Measurements from ENCODE around the gene CTXN2. TPM values are rescaled to one million over a fixed set of nuclear protein-coding genes. Genes with fewer than 3 reads are reported as not detected.

Gene CTXN2
- total RNA-seq, 1 experiment from 2014 or later, result 0.07 TPM

GRCh38 chr15:48186271-48186670, 5.2 kb upstream of the CTXN2 start:
- Mint-ChIP-seq H3K36me3 (no peaks in the 10 kb centered on the region), H3K27ac (no peak overlapping the region), H3K9me3 (peaks cover 10% of the 10 kb centered on the region; the same call in 1 of the 2 replicates), H3K27me3 (ENCODE audit: low read depth) (peaks cover 4% of the 10 kb centered on the region), H3K4me1 (peaks cover 6% of the 10 kb centered on the region), H3K4me3 (no peak overlapping the region)
- no peak for DNase-seq (ENCODE audit: low spot score)
- ATAC-seq, result no peak
- POLR2A ChIA-PET, result no interaction called here
- no peak for TF ChIP-seq FOXJ3 (CRISPR knock-in tag; IDR thresholded peaks at IDR 0.05; ENCODE audit: borderline replicate concordance)
- TF ChIP-seq ZNF671 (CRISPR knock-in tag; IDR thresholded peaks at IDR 0.05), result no peak
- no peak for TF ChIP-seq SMAD3 (CRISPR knock-in tag; IDR thresholded peaks at IDR 0.05; ENCODE audit: borderline replicate concordance)
- TF ChIP-seq E2F1 (CRISPR knock-in tag; IDR thresholded peaks at IDR 0.05), result no peak
- no peak for TF ChIP-seq USF2 (CRISPR knock-in tag; IDR thresholded peaks at IDR 0.05)
- TF ChIP-seq ZBTB43 (CRISPR knock-in tag; IDR thresholded peaks at IDR 0.05), result no peak
- TF ChIP-seq CREB1 (CRISPR knock-in tag; IDR thresholded peaks at IDR 0.05), result no peak
- no peak for TF ChIP-seq RORB (CRISPR knock-in tag; IDR thresholded peaks at IDR 0.05)
- CTCF ChIA-PET, result no interaction called here

- Mint-ChIP-seq H3K4me3 (peak overlapping the region; percentile 86), H3K27me3 (ENCODE audit: low read depth) (peaks cover 36% of the 10 kb centered on the region), H3K36me3 (no peaks in the 10 kb centered on the region), H3K9me3 (no peaks in the 10 kb centered on the region), H3K4me1 (peaks cover 16% of the 10 kb centered on the region), H3K27ac (no peak overlapping the region)
- POLR2A ChIA-PET, result interaction anchor here (1.1 kb wide), 1 partner anchor 13 kb away, joined by 4 read pairs; the partner anchor contains the start of gene MYEF2
- peak; percentile 96 for DNase-seq (ENCODE audit: low spot score)
- CTCF ChIA-PET, result interaction anchor here (0.7 kb wide), 1 partner anchor 13 kb away, joined by 3 read pairs; the partner anchor contains the start of gene MYEF2
- ATAC-seq, result peak; percentile 92
- TF ChIP-seq TCF7 (CRISPR knock-in tag; IDR thresholded peaks at IDR 0.05; ENCODE audit: low read depth), result 0 out of 2 replicates have a peak, but pooled peaks have one; percentile 75
- TF ChIP-seq ZNF317 (CRISPR knock-in tag; IDR thresholded peaks at IDR 0.05; ENCODE audit: borderline replicate concordance, low read depth), result 0 out of 2 replicates have a peak, but pooled peaks have one; percentile 14
- peak; percentile 90 for TF ChIP-seq JUN (CRISPR knock-in tag; IDR thresholded peaks at IDR 0.05)
- TF ChIP-seq ZBTB21 (CRISPR knock-in tag; IDR thresholded peaks at IDR 0.05; ENCODE audit: borderline replicate concordance), result 0 out of 2 replicates have a peak, but pooled peaks have one; percentile 59
- no peak for TF ChIP-seq ZNF425 (CRISPR knock-in tag; conservative IDR thresholded peaks at IDR 0.05)
- TF ChIP-seq E2F5 (CRISPR knock-in tag; IDR thresholded peaks at IDR 0.05), result 0 out of 2 replicates have a peak, but pooled peaks have one; percentile 46
- TF ChIP-seq TEAD4 (CRISPR knock-in tag; IDR thresholded peaks at IDR 0.05), result peak; percentile 84; the same call in 1 of the 2 replicates
- peak; percentile 77; the same call in 1 of the 2 replicates for TF ChIP-seq ZNF219 (CRISPR knock-in tag; IDR thresholded peaks at IDR 0.05; ENCODE audit: borderline replicate concordance)
- peak; percentile 78; the same call in 1 of the 2 replicates for TF ChIP-seq IRF1 (CRISPR knock-in tag; IDR thresholded peaks at IDR 0.05)
- TF ChIP-seq NFE2L1 (CRISPR knock-in tag; IDR thresholded peaks at IDR 0.05), result peak; percentile 90
- peak; percentile 63; the same call in 1 of the 2 replicates for TF ChIP-seq SMAD4 (CRISPR knock-in tag; IDR thresholded peaks at IDR 0.05)
- no peak for TF ChIP-seq ZNF416 (CRISPR knock-in tag; IDR thresholded peaks at IDR 0.05)
- TF ChIP-seq USF1 (CRISPR knock-in tag; IDR thresholded peaks at IDR 0.05), result peak; percentile 72; the same call in 1 of the 2 replicates
- peak; percentile 95 for TF ChIP-seq TEAD1 (CRISPR knock-in tag; IDR thresholded peaks at IDR 0.05)
- TF ChIP-seq CBFB (CRISPR knock-in tag; IDR thresholded peaks at IDR 0.05; ENCODE audit: low read depth), result 0 out of 2 replicates have a peak, but pooled peaks have one; percentile 50
- TF ChIP-seq ERG (CRISPR knock-in tag; IDR thresholded peaks at IDR 0.05), result no peak
- TF ChIP-seq MAX (CRISPR knock-in tag; IDR thresholded peaks at IDR 0.05), result peak; percentile 45; the same call in 1 of the 2 replicates
Measured at GRCh38 chr15:48190932-48191573, 412 bp upstream of the CTXN2 start.
